Right forelimb (tissue), 1 donor: Measurements from ENCODE around the gene WASHC3.
"Not testable (repeated sequence)": the region's sequence is repeated elsewhere in the genome, so short reads cannot be mapped to it uniquely, and the experiment has no call there.

Source experiments
- DNase-seq: peaks from one replicate; pipeline ENCODE4 v3.0.0-alpha.2; 2018

Gene WASHC3

GRCh38 chr12:102061560-102062418 is at the start of gene WASHC3:
Gene WASHC3 (minus strand): TSS chr12:102061991. CDS start chr12:102061962, 29 bp downstream.
- peak; percentile 97 for DNase-seq

DNA sequence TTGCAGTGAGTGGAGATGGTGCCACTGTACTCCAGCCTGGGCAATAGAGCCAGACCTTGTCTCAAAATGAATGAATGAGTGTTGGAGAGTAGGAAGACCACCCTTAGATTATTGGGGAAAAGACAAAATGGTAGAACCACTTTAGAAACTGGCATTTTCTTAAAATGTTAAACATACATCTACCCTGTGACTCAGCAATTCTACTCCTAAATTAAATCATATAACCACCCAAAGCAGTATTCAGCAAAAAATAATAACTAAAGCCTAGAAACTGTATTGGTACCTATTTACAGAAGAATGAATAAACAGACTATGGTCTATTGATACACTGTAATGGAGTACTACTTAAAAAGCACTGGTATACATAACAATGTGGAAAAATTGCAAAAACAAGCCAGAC is 49.0 kb upstream of the WASHC3 start:
- no peak for DNase-seq

DNA sequence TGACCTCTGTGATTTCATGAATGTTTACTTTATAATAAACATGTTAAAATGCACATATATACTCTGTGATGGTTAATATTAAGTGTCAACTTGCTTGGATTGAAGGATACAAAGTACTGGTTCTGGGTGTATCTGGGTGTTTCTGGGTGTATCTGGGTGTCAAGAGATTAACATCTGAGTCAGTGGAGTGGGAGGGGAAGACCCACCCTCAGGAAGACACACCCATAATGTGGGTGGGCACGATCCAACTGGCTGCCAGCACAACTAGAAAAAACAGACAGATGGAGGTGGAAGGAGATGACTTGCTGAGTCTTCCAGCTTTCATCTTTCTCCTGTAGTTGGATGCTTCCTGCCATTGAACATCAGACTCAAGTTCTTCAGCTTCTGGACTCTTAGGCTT is 46.2 kb upstream of the WASHC3 start:
- DNase-seq = no peak

GRCh38 chr12:102106905-102107304 is 45.1 kb upstream of the WASHC3 start:
- no peak for DNase-seq

GRCh38 chr12:102096855-102097254 is 35.1 kb upstream of the WASHC3 start:
- DNase-seq = no peak

DNA sequence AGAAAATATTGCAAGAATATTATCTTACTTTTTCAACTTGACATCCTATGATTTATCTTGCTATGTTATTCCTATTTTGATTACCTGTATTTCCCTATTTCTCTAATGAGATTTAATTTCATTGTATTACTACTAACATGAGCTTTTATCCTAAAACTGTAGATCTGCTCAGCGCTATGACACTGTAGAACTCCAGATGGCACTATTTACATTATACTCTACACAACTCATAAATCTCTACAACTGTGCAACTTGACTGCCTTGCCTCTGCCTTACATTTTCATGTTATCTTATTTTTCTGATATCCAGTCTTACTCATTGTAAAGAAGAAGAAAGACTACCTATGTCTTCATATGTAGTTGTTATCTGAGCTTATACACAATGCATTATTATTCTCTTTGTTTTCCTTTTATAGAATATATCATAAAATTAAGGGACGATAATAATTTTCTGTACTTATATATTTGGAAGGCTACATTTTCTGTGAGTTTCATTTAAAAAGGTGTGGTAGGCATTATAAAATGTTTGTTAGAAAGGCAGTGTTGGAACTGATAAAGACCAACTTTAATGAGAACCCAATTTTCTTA is 34.0 kb upstream of the WASHC3 start:
- no peak for DNase-seq

DNA sequence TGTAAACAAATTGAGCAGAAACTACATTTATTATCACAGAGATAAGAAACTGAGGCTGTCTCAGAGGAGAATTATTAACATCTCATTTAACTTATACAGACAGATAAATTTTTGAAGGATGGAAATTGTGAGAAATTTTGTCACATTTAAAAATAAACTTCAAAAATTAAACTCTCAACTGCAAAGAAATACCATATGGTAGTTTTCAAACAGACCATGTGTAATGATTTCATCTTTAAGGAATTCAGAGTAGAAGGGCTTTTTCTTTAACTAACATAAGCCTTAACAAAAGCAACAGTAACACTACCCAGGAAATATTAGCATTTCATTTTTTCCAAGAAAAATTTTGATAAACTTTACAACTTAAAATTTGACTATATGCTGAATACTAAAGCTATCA is 31.5 kb upstream of the WASHC3 start:
- DNase-seq = no peak

DNA sequence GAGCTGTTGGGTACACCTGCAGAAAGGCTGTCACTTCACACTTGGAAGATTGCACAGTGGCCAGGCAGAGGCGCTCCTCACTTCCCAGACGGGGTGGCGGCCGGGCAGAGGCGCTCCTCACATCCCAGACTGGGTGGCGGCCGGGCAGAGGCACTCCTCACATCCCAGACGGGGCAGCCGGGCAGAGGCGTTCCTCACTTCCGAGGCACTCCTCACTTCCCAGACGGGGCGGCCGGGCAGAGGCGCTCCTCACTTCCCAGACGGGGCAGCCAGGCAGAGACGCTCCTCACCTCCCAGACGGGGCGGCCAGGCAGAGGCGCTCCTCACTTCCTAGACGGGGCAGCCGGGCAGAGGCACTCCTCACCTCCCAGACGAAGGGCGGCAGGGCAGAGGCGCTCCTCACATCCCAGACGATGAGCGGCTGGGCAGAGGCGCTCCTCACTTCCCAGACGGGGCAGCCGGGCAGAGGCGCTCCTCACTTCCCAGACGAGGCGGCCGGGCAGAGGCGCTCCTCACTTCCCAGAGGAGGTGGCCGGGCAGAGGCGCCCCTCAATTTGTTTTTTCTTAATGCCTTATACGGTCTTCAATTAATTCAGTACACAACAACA is 27.5 kb upstream of the WASHC3 start:
- DNase-seq = not testable (repeated sequence)

GRCh38 chr12:102080842-102081241 is 19.1 kb upstream of the WASHC3 start:
- no peak for DNase-seq

- DNase-seq = not testable (repeated sequence)
Observed at GRCh38 chr12:102072092-102072491, 10.3 kb upstream of the WASHC3 start.

GRCh38 chr12:102069707-102070106 is 7.9 kb upstream of the WASHC3 start:
- no peak for DNase-seq

GRCh38 chr12:102067574-102068258 is 5.9 kb upstream of the WASHC3 start:
- no peak for DNase-seq

DNA sequence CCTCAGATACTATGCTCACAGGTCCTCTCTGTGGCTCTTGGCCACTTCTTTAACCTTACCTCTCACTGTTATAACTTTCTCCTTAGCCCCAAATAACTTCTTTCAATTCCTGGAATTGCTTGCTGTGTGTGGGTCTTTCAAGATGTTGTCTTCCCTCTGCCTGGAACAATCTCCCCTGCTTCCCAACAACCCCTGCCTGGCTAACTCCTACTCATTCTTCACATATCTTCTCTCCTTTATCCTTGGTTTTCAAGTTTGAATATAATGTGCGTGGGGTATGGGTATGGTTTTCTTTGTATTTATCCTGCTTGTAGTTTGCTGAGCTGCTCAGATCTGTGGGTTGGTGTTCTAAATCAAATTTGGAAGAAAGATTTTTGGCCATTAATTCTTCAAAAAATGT is 2.7 kb upstream of the WASHC3 start:
- DNase-seq = no peak

- DNase-seq = no peak
Observed at GRCh38 chr12:102063069-102063468, 1.3 kb upstream of the WASHC3 start.

- DNase-seq = no peak
Observed at GRCh38 chr12:102062419-102062806, 622 bp upstream of the WASHC3 start.

GRCh38 chr12:102061096-102061559 is 663 bp downstream of the WASHC3 start:
- DNase-seq = no peak

DNA sequence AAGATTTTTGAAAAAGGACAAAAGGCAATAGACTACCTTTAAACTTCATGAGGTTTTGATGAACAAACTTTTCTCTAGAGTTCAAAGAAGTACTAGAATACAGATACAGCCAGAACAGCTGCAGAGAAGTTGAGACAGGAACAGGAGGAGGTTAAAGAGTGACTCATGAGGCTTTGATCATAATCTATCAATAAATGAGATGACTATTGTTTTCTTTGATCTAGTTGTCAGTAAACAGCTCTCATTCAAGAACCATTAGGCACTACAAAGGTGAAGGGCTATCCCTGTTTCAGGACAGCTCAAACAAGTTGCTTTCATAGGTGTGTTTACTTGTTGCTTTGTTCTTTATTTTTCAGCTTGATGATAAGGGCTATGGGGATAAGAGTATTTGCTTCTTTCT is 2.4 kb downstream of the WASHC3 start:
- DNase-seq = no peak

DNA sequence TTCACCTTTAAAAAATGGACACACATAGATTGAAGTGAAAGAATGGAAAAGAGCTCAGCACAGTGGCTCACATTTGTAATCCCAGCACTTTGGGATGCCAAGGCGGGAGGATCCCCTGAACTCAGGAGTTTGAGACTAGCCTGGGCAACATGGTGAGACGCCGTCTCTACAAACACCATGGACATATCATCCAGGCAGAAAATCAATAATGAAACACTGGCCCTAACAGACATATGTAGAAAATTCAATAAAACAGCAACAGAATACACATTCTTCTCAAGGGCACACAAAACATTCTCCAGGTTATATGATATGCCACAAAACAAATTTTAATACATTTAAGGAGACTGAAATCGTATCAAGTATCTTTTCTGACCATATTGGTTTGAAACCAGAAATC is 7.4 kb downstream of the WASHC3 start:
- no peak for DNase-seq

GRCh38 chr12:102053062-102053349 is 8.8 kb downstream of the WASHC3 start:
- DNase-seq = no peak

- DNase-seq = no peak
Observed at GRCh38 chr12:102052192-102053061, 9.4 kb downstream of the WASHC3 start.

DNA sequence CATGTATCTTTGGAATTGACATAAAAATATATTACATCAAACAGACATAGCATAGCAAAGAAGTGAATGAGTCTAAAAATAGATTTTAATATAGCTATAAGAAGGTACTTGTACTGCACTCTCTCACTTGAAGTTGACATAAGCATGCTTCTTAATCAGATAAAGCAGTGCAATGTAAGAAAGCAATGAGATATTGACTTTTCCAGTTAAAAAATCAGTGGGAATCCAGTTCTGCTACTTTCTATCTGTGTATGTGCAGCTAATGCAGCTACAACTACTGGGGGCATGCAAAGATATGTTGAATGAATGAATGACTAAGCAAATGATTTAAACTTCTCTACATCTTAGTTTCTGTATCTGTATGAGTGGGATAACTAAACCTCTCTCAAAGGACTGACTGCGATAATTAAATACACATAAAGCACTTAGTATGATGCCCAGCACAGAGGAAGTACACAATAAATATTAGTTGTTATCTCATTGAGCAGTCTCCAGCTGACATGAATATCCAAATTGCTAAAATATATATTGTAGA is 10.3 kb downstream of the WASHC3 start:
- no peak for DNase-seq
